Chondrocyte (in vitro differentiated cells): Measurements from ENCODE around the gene LEO1. TPM values are rescaled to one million over a fixed set of nuclear protein-coding genes. Genes with fewer than 3 reads are reported as not detected.
A peak's percentile ranks its signal among the peaks of the same experiment; 100 is the strongest.

Experiments used
- DNase-seq: peaks from one replicate; pipeline ENCODE4 v3.0.0; 2021; ENCODE audit warnings: mixed read lengths, low spot score
- H3K27ac Mint-ChIP-seq: one replicate; pipeline ENCODE4 v1.8.0; 2021; ENCODE audit warnings: mild to moderate bottlenecking, moderate library complexity, mixed read lengths; ENCODE audit not compliant: unreplicated experiment
- H3K27me3 Mint-ChIP-seq: 2 replicates; pipeline ENCODE4 v1.8.0; 2021; ENCODE audit warnings: low read depth, mixed read lengths
- H3K36me3 Mint-ChIP-seq: 2 replicates; pipeline ENCODE4 v1.8.0; 2021; ENCODE audit warnings: low read depth, mixed read lengths
- H3K4me1 Mint-ChIP-seq: 2 replicates; pipeline ENCODE4 v1.8.0; 2021; ENCODE audit warnings: low read depth, mild to moderate bottlenecking, mixed read lengths
- H3K4me3 Mint-ChIP-seq: one replicate; pipeline ENCODE4 v1.8.0; 2021; ENCODE audit warnings: mild to moderate bottlenecking, moderate library complexity, mixed read lengths; ENCODE audit not compliant: unreplicated experiment
- H3K9me3 Mint-ChIP-seq: 2 replicates; pipeline ENCODE4 v1.8.0; 2021; ENCODE audit warnings: low read depth, mixed read lengths
- CTCF ChIP-seq: fragments of 200-600 bp; sonication (generic); IDR thresholded peaks from 2 replicates; pipeline ENCODE4 v1.5.0; 2021; ENCODE audit warnings: antibody characterized with exemption, mild to moderate bottlenecking, moderate library complexity
- total RNA-seq: library from RNA; stranded (reverse); gene quantifications from 3 replicates; pipeline ENCODE4 v1.2.1, GENCODE V29; 2021

Gene LEO1
- total RNA-seq, 1 donor from 2014 or later: 17.5 TPM

- Mint-ChIP-seq H3K4me3 (no peak overlapping the region), H3K4me1 (no peaks in the 10 kb centered on the region), H3K36me3 (peaks cover 13% of the 10 kb centered on the region), H3K9me3 (no peaks in the 10 kb centered on the region), H3K27me3 (no peaks in the 10 kb centered on the region), H3K27ac (no peak overlapping the region)
- no peak for DNase-seq
- TF ChIP-seq CTCF: peak; percentile 70
Observed at GRCh38 chr15:51917493-51917892, 54.1 kb downstream of the LEO1 start.

DNA sequence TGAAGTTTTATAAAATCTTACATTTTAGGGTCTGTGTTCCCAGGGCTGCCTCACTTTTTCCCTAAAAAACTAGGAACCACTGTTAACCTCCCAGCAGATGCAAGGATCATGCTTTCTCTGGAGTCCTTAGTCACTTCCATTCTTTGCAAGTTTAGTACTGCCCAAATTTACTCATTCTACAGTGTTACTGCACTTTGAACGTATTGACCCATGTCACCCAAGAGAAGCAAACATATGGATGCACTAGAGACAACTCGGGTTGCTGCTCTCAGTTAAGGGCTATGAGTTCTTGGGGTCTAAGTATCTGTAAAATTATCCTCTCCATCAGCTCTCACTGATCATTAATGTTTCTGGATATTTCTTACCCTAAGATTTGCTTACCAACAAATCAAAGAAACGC lies 59.0 kb downstream of the LEO1 start:
- Mint-ChIP-seq H3K4me1 (peaks cover 9% of the 10 kb centered on the region), H3K27me3 (no peaks in the 10 kb centered on the region), H3K9me3 (no peaks in the 10 kb centered on the region), H3K27ac (no peak overlapping the region), H3K36me3 (peaks cover 17% of the 10 kb centered on the region), H3K4me3 (no peak overlapping the region)
- no peak for TF ChIP-seq CTCF
- DNase-seq: no peak

DNA sequence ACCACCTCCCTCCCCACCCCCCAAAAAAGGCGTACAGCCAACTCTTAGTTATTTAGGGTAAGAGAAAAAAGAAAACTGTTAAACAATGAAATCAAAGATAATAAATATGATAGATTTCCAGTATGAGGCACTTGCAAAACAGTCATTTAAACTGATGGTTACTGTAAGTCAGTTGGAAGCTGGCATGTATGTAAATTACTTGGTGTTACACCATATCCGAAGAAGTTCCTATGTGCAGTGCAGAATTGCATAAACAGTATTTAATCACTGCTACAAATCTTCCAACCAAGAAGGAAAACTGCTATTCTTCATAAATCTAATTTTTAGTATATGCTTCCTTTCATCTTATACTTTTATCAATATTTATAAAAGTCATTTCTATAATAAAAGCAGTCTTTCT lies 62.0 kb downstream of the LEO1 start:
- Mint-ChIP-seq H3K4me1 (peaks cover 15% of the 10 kb centered on the region), H3K36me3 (peaks cover 25% of the 10 kb centered on the region), H3K27me3 (no peaks in the 10 kb centered on the region), H3K27ac (no peak overlapping the region), H3K4me3 (no peak overlapping the region), H3K9me3 (no peaks in the 10 kb centered on the region)
- DNase-seq: no peak
- no peak for TF ChIP-seq CTCF

DNA sequence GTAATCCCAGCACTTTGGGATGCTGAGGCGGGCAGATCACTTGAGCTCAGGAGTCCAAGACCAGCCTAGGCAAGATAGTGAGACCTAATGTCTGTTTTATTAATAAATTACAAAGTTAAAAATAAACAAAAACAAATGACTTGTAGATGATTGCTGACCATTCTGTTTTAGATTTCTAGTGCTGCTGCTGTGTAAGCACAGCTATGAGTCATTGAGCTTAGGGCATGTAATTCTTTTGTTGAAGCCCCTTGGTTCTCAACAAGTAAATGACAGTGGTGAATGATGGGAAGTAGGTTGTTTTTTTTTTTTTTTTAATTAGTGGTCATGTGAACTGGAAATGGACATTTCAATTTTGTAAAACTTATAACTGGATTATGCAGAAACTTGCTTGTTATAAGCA lies 63.3 kb downstream of the LEO1 start:
- Mint-ChIP-seq H3K4me3 (no peak overlapping the region), H3K36me3 (peaks cover 30% of the 10 kb centered on the region), H3K4me1 (peaks cover 15% of the 10 kb centered on the region), H3K27ac (no peak overlapping the region), H3K9me3 (no peaks in the 10 kb centered on the region), H3K27me3 (no peaks in the 10 kb centered on the region)
- DNase-seq: no peak
- no peak for TF ChIP-seq CTCF

DNA sequence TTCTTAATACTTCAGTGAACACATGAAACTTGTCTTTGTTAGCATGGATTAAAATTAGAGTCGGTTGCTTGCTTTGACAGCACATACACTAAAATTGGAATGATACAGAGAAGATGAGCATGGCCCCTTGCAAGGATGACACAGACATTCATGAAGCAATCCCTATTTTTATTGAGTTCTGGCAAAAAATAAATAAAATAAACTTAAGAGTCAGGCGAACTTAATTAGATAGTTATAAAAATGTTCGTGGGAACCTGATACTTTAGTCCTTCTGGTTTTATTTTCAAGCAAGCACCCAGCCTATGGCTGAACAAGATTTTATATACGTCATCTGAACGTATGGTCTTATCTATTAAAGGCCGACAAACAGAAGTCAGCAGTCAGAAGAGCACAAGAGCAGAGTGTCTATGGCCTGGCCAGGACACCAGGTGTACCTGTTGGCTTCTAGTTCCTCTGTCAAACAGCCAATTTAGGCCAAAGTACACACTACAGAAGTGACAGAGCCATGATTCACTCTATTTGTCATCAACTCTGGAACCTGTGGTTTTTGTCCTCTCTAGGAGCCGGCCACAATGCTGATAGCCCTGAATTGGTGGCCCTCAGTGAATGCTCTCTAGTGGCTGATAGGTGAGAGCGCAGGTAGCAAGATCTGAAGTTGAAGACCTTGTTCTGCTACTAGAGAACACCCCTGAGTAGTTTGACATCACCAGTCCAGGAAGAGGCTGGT lies 64.3 kb downstream of the LEO1 start:
- no peak for DNase-seq
- Mint-ChIP-seq H3K4me3 (no peak overlapping the region), H3K4me1 (peaks cover 15% of the 10 kb centered on the region), H3K36me3 (peaks cover 34% of the 10 kb centered on the region), H3K9me3 (no peaks in the 10 kb centered on the region), H3K27ac (no peak overlapping the region), H3K27me3 (no peaks in the 10 kb centered on the region)
- TF ChIP-seq CTCF: no peak
